K562 (cell line): ENCODE data around the gene CORO1A. TPM values are rescaled to one million over a fixed set of nuclear protein-coding genes. Genes with fewer than 3 reads are reported as not detected.

ENCODE experiments used
- BRCA1 ChIP-seq, 2 experiments: fragments of 450-650 bp in 1 of 2; sonication (generic) in 1 of 2; formaldehyde crosslinking in 1 of 2; IDR thresholded peaks; 2 replicates each; pipeline versions ENCODE4 v1.5.0 to v1.6.1; 2017 to 2020; ENCODE audit warnings: mild to moderate bottlenecking in 1 of 2, missing genetic modification reagents in 1 of 2
- CHD1 ChIP-seq: fragments of 200-600 bp; sonication (generic); IDR thresholded peaks from one replicate; pipeline ENCODE4 v1.6.1; 2012; ENCODE audit warnings: mild to moderate bottlenecking, moderate library complexity, low read length, inconsistent platforms
- E2F3 ChIP-seq: fragments of 250-450 bp; sonication (Bioruptor Pico); IDR thresholded peaks from 2 replicates; pipeline ENCODE4 v1.4.0; 2020; ENCODE audit warnings: mild to moderate bottlenecking
- JUN ChIP-seq, 2 experiments: sonication (generic) in 1 of 2; formaldehyde crosslinking in 1 of 2; IDR thresholded peaks; 2 replicates each; pipeline versions ENCODE4 v1.6.1 to v1.8.0; 2012 to 2022; ENCODE audit warnings: borderline replicate concordance in 2 of 2, mild to moderate bottlenecking in 2 of 2, improper control_type of control experiment in 1 of 2, low read depth in 1 of 2, low read length in 1 of 2, missing genetic modification reagents in 1 of 2
- KDM5B ChIP-seq: fragments of 200-600 bp; sonication (generic); IDR thresholded peaks from 2 replicates; pipeline ENCODE4 v1.6.1; 2012; ENCODE audit warnings: low read depth, mild to moderate bottlenecking, moderate library complexity, low read length, control low read depth, inconsistent platforms; ENCODE audit not compliant: insufficient replicate concordance
- LARP7 ChIP-seq: fragments of 450-650 bp; IDR thresholded peaks from 2 replicates; pipeline ENCODE4 v1.6.1; 2016
- NELFE ChIP-seq: IDR thresholded peaks from 2 replicates; pipeline ENCODE4 v1.6.1; 2011; ENCODE audit warnings: mild to moderate bottlenecking; ENCODE audit not compliant: insufficient read depth, insufficient read length
- POU5F1 ChIP-seq: fragments of 150-350 bp; IDR thresholded peaks from 2 replicates; pipeline ENCODE4 v1.6.1; 2014; ENCODE audit warnings: borderline replicate concordance, low read length, low read depth, mild to moderate bottlenecking; ENCODE audit not compliant: partially characterized antibody
- PRPF4 ChIP-seq: fragments of 200-400 bp; formaldehyde crosslinking; IDR thresholded peaks from one replicate; pipeline ENCODE4 v1.6.1; 2017; ENCODE audit warnings: low read length, low read depth, mild to moderate bottlenecking; ENCODE audit not compliant: insufficient read depth, poor library complexity, severe bottlenecking
- SNRNP70 ChIP-seq: fragments of 200-400 bp; formaldehyde crosslinking; optimal IDR thresholded peaks from 2 replicates; pipeline ENCODE3; 2017; ENCODE audit warnings: low read depth, low read length
- SRSF7 ChIP-seq: fragments of 200-400 bp; formaldehyde crosslinking; optimal IDR thresholded peaks from 2 replicates; pipeline ENCODE3; 2017; ENCODE audit warnings: mild to moderate bottlenecking, low read depth, low read length
- TARDBP ChIP-seq: fragments of 450-650 bp; IDR thresholded peaks from 2 replicates; pipeline ENCODE4 v1.6.1; 2016
- ZBED1 ChIP-seq: IDR thresholded peaks from 2 replicates; pipeline ENCODE4 v1.6.1; 2014
- ZNF239 ChIP-seq: fragments of 250-450 bp; sonication (Bioruptor Pico); IDR thresholded peaks from 2 replicates; pipeline ENCODE4 v1.4.0; 2020; ENCODE audit warnings: mild to moderate bottlenecking
- ZNF282 ChIP-seq: sonication (generic); formaldehyde crosslinking; IDR thresholded peaks from 2 replicates; pipeline ENCODE4 v1.8.1; 2023; ENCODE audit warnings: missing genetic modification reagents
- ZNF407 ChIP-seq: fragments of 450-650 bp; IDR thresholded peaks from 2 replicates; pipeline ENCODE4 v1.6.1; 2016; ENCODE audit warnings: low read depth
- polyA plus RNA-seq, 8 experiments: library from polyadenylated mRNA; depleted of rRNA in 4 of 8; stranded (reverse) in 5 of 8; unstranded in 3 of 8; fragments of >200 nt; fragmentation: Nextera tagmentation in 2 of 8; fragmentation: Illumina TruSeq in 1 of 8; extraction: Ambion mirVana in 2 of 8; extraction: Trizol in 1 of 8; gene quantifications; 2 replicates each; pipeline versions ENCODE4 v1.2.1 to v1.2.3, GENCODE V29; 2011 to 2014; ENCODE audit warnings: inconsistent platforms in 1 of 8, missing spikeins in 1 of 8
- total RNA-seq, 7 experiments: library from RNA; depleted of rRNA in 6 of 7; stranded (reverse); fragments of >200 nt in 6 of 7; fragmentation: Illumina TruSeq in 2 of 7; extraction: Trizol in 2 of 7; gene quantifications; 2 replicates each; pipeline versions ENCODE4 v1.2.1 to v1.2.3, GENCODE V29; 2011 to 2021; ENCODE audit warnings: low replicate concordance in 1 of 7
- TF ChIP-seq, protein P1 (sequence below): sonication (generic); IDR thresholded peaks from 2 replicates; pipeline ENCODE4 v1.6.1; 2016

CORO1A gene
- total and polyA plus RNA-seq, 9 of the 15 experiments (the other 6 are each of a cell fraction or from before 2014, with no cell fraction given), result 0.22 to 23.8 (median 7.6) TPM

- TF ChIP-seq SNRNP70 (no peak), PRPF4 (no peak), JUN (IDR thresholded peaks at IDR 0.05; ENCODE audit: borderline replicate concordance, low read depth, low read length) (peak; percentile 29; the same call in 1 of the 2 replicates), JUN (CRISPR knock-in tag; IDR thresholded peaks at IDR 0.05; ENCODE audit: borderline replicate concordance) (no peak), NELFE (no peak), ZNF282 (no peak), TARDBP (0 out of 2 replicates have a peak, but pooled peaks have one; percentile 33), LARP7 (no peak), SRSF7 (no peak), CHD1 (no peak), BRCA1 (IDR thresholded peaks at IDR 0.05) (no peak), BRCA1 (CRISPR knock-in tag; IDR thresholded peaks at IDR 0.05) (peak; percentile 87; the same call in 1 of the 2 replicates), ZNF239 (CRISPR knock-in tag) (no peak), E2F3 (CRISPR knock-in tag) (no peak), ZNF407 (no peak), POU5F1 (no peak), KDM5B (no peak), ZBED1 (no peak; the same call in 1 of the 2 replicates)
- TF ChIP-seq, protein P1, sequence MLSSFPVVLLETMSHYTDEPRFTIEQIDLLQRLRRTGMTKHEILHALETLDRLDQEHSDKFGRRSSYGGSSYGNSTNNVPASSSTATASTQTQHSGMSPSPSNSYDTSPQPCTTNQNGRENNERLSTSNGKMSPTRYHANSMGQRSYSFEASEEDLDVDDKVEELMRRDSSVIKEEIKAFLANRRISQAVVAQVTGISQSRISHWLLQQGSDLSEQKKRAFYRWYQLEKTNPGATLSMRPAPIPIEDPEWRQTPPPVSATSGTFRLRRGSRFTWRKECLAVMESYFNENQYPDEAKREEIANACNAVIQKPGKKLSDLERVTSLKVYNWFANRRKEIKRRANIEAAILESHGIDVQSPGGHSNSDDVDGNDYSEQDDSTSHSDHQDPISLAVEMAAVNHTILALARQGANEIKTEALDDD, result no peak
These were observed 3.6 kb downstream of the CORO1A start (continued) for GRCh38 chr16:30186782-30187555.
